SU-DHL-6 (cell line): Measurements from ENCODE around the gene CLTB.

Experiments used
- CTCF ChIP-seq: fragments of 200-600 bp; sonication (generic); IDR thresholded peaks from one replicate; pipeline ENCODE4 v1.5.1; 2017; ENCODE audit warnings: antibody characterized with exemption, mild to moderate bottlenecking, low read length, moderate library complexity; ENCODE audit not compliant: insufficient read depth, poor library complexity, severe bottlenecking
- EZH2phosphoT487 ChIP-seq: fragments of 200-600 bp; sonication (generic), shearing (Covaris generic); conservative IDR thresholded peaks from 2 replicates; pipeline ENCODE4 v1.6.1; 2018; ENCODE audit warnings: mild to moderate bottlenecking, antibody characterized with exemption, low read length, moderate library complexity, mixed read lengths

- TF ChIP-seq CTCF (no peak), EZH2phosphoT487 (no peak)
Observed at GRCh38 chr5:176400382-176401156, 15.8 kb downstream of the CLTB start.
